Mesendoderm (in vitro differentiated cells): ENCODE results near the gene FRS2.

Experiments
- DNase-seq: peaks from one replicate; pipeline ENCODE4 v3.0.0; 2013
- H2AK5ac ChIP-seq: 2 replicates; pipeline ENCODE4 v1.6.1; 2013; ENCODE audit warnings: low read length, inconsistent platforms
- H2BK120ac ChIP-seq: 2 replicates; pipeline ENCODE4 v1.6.1; 2013; ENCODE audit warnings: low read depth, mild to moderate bottlenecking, low read length, moderate library complexity, mixed read lengths
- H2BK15ac ChIP-seq: replicated peaks from 2 replicates; pipeline ENCODE4 v1.6.1; 2013; ENCODE audit warnings: low read depth, mild to moderate bottlenecking, moderate library complexity
- H2BK5ac ChIP-seq: 2 replicates; pipeline ENCODE4 v1.6.1; 2013; ENCODE audit warnings: low read length, inconsistent platforms
- H3K18ac ChIP-seq: 2 replicates; pipeline ENCODE4 v1.6.1; 2013; ENCODE audit warnings: mild to moderate bottlenecking, low read length, mixed read lengths
- H3K23ac ChIP-seq: one replicate; pipeline ENCODE4 v1.6.1; 2013; ENCODE audit warnings: low read length
- H3K27ac ChIP-seq: 2 replicates; pipeline ENCODE4 v1.5.1; 2013; ENCODE audit warnings: low read depth, mild to moderate bottlenecking, inconsistent platforms, low read length, moderate library complexity
- H3K27me3 ChIP-seq: 2 replicates; pipeline ENCODE4 v1.6.1; 2013; ENCODE audit warnings: low read length, control low read depth, mild to moderate bottlenecking, inconsistent platforms; ENCODE audit not compliant: insufficient read depth, poor library complexity
- H3K36me3 ChIP-seq: 2 replicates; pipeline ENCODE4 v1.6.1; 2013; ENCODE audit warnings: low read length, inconsistent platforms; ENCODE audit not compliant: control insufficient read depth, insufficient read depth
- H3K4ac ChIP-seq: one replicate; pipeline ENCODE4 v1.6.1; 2013; ENCODE audit warnings: low read depth, mild to moderate bottlenecking, low read length, moderate library complexity
- H3K4me1 ChIP-seq: 2 replicates; pipeline ENCODE4 v1.6.1; 2013; ENCODE audit warnings: low read depth, low read length, inconsistent platforms; ENCODE audit not compliant: control insufficient read depth
- H3K4me2 ChIP-seq: 2 replicates; pipeline ENCODE4 v1.6.1; 2013; ENCODE audit warnings: low read length
- H3K4me3 ChIP-seq: 2 replicates; pipeline ENCODE4 v1.5.1; 2013; ENCODE audit warnings: mild to moderate bottlenecking, low read length
- H3K56ac ChIP-seq: one replicate; pipeline ENCODE4 v1.6.1; 2013; ENCODE audit warnings: low read length
- H3K79me1 ChIP-seq: 2 replicates; pipeline ENCODE4 v1.6.1; 2013; ENCODE audit warnings: low read length, inconsistent platforms
- H3K79me2 ChIP-seq: 2 replicates; pipeline ENCODE4 v1.6.1; 2013; ENCODE audit warnings: mild to moderate bottlenecking, low read length; ENCODE audit not compliant: control insufficient read depth, insufficient read depth
- H3K9ac ChIP-seq: 2 replicates; pipeline ENCODE4 v1.6.1; 2013; ENCODE audit warnings: low read length, inconsistent platforms
- H4K5ac ChIP-seq: one replicate; pipeline ENCODE4 v1.6.1; 2013; ENCODE audit warnings: low read length
- H4K8ac ChIP-seq: one replicate; pipeline ENCODE4 v1.6.1; 2013; ENCODE audit warnings: low read depth, mild to moderate bottlenecking, control low read depth, low read length, moderate library complexity
- WGBS: extraction: QIAGEN DNeasy Blood & Tissue Kit; methylation state at CpG from one replicate; pipeline ENCODE4 v1.1.7; 2013; ENCODE audit warnings: low lambda C conversion rate, missing lambda C conversion rate; ENCODE audit not compliant: insufficient coverage; ENCODE audit errors: extremely low coverage; 5-methylcytosine and 5-hydroxymethylcytosine counted together

Gene FRS2

DNA sequence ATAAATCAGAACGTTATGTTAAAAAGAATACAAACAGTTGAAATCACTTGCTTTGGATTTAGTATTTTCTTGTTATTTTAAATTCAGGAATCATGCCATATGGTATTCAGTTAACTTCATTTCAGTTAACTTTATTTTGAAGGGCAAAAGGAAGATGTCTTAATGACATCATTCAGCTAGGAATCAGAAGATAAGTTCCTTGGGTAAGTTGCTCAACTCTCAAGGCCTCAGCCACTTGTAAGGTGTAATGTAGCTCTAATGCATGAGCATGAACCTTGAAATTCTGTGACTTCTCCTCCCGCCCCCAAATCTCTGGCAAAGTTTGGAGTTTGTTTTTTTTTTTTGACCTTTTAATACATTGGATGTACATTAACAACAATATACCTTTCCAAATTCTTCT, 42.6 kb downstream of the FRS2 start:
- no peaks in the 10 kb centered on the region for H3K27me3 ChIP-seq
- H3K18ac ChIP-seq, result no peak overlapping the region
- DNase-seq, result no peak
- peaks cover 2% of the 10 kb centered on the region for H3K4me1 ChIP-seq
- H3K4ac ChIP-seq, result no peak overlapping the region
- H3K27ac ChIP-seq, result no peak overlapping the region
- no peak overlapping the region for H2BK15ac ChIP-seq
- no peak overlapping the region for H2AK5ac ChIP-seq
- H2BK120ac ChIP-seq, result no peak overlapping the region
- no peak overlapping the region for H3K4me3 ChIP-seq
- H3K79me1 ChIP-seq, result peaks cover 13% of the 10 kb centered on the region
- peaks cover 20% of the 10 kb centered on the region for H3K79me2 ChIP-seq
- WGBS, result no CpG with 5 or more reads among the region's 2 CpGs
- H3K36me3 ChIP-seq, result no peaks in the 10 kb centered on the region
- H3K9ac ChIP-seq, result no peak overlapping the region
- H4K8ac ChIP-seq, result no peak overlapping the region
- H4K5ac ChIP-seq, result no peak overlapping the region
- H3K23ac ChIP-seq, result no peak overlapping the region
- no peak overlapping the region for H2BK5ac ChIP-seq
- no peak overlapping the region for H3K56ac ChIP-seq
- H3K4me2 ChIP-seq, result no peak overlapping the region

DNA sequence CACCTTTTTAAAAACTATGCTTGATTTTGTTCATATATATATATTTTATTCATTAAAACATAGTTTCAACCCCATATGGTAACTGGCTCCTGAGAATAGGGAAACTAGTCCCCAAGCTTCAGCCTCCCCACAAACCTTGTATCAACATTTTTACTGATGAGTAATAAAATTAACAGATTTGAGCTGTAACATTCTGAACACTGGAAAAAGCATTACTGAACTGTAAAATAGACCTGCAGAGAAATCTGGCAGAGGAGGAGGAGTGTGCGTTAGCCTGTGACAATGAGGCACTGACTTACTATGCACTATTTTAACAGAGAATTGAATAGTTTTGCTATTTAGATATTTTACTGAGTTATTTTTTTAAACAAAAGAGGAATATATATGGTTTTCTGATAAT, 43.1 kb downstream of the FRS2 start:
- Histone ChIP-seq H4K8ac (no peak overlapping the region), H3K56ac (no peak overlapping the region), H2BK15ac (no peak overlapping the region), H2BK5ac (no peak overlapping the region), H3K27ac (no peak overlapping the region), H3K79me1 (peaks cover 13% of the 10 kb centered on the region), H3K27me3 (no peaks in the 10 kb centered on the region), H3K18ac (no peak overlapping the region), H3K4me1 (peaks cover 2% of the 10 kb centered on the region), H2BK120ac (no peak overlapping the region), H2AK5ac (no peak overlapping the region), H3K36me3 (no peaks in the 10 kb centered on the region), H3K9ac (no peak overlapping the region), H3K23ac (no peak overlapping the region), H4K5ac (no peak overlapping the region), H3K4me2 (no peak overlapping the region), H3K4me3 (no peak overlapping the region), H3K79me2 (peaks cover 22% of the 10 kb centered on the region), H3K4ac (no peak overlapping the region)
- WGBS, result no CpG with 5 or more reads among the region's 1 CpG
- no peak for DNase-seq

DNA sequence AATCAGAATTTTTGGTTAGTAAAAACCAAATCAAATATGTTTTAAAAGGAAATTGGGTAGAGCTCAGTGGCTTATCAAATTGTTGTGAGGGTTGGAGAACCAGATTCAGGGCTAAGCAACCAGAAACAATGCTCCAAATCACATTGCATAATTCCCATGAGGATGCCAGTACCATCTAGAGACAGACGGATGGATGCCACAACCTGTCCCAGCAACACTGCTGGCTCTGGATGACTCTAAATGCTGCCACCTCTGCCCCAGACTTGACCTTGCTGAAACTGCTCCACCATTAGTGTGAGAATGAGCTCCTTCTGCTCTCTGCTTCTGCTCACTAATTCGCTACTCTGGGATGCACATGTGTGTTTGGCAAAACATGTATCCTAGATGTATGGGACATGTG, 43.9 kb downstream of the FRS2 start:
- no CpG with 5 or more reads among the region's 2 CpGs for WGBS
- H3K4me1 ChIP-seq, result peaks cover under 1% of the 10 kb centered on the region

DNA sequence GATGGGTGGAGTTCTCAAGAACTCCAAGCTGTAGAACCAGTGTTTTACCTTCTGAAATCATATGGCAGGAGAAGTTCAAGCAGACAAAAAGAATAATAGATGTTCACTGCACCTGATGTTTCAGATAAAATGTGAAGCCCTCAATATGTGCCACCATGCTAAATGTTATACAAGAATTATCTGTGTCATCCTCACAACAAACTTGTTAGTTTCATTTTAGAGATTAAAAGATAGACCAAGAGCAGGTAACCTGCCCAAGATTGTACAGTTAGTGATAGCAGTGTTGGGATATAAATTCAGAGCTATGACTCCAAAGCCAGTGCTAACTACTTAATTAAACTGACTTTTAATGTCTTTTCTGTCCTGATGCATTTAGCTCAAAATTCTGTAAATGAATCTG, 44.7 kb downstream of the FRS2 start:
- Histone ChIP-seq H3K4me3 (no peak overlapping the region), H3K23ac (no peak overlapping the region), H3K56ac (no peak overlapping the region), H4K5ac (no peak overlapping the region), H3K4me2 (no peak overlapping the region), H2AK5ac (no peak overlapping the region), H2BK5ac (no peak overlapping the region), H3K4me1 (no peaks in the 10 kb centered on the region), H3K79me2 (peaks cover 32% of the 10 kb centered on the region), H3K4ac (no peak overlapping the region), H4K8ac (no peak overlapping the region), H3K27me3 (no peaks in the 10 kb centered on the region), H2BK120ac (no peak overlapping the region), H2BK15ac (no peak overlapping the region), H3K18ac (no peak overlapping the region), H3K79me1 (peaks cover 13% of the 10 kb centered on the region), H3K27ac (no peak overlapping the region), H3K9ac (no peak overlapping the region), H3K36me3 (no peaks in the 10 kb centered on the region)
- no peak for DNase-seq

More for the DNA sequence above, 43.9 kb downstream of the FRS2 start:
- no peak overlapping the region for H2BK15ac ChIP-seq
- no peaks in the 10 kb centered on the region for H3K36me3 ChIP-seq
- H2AK5ac ChIP-seq, result no peak overlapping the region
- no peak overlapping the region for H3K56ac ChIP-seq
- H2BK5ac ChIP-seq, result no peak overlapping the region
- H3K4me2 ChIP-seq, result no peak overlapping the region
- H3K18ac ChIP-seq, result no peak overlapping the region
- no peak overlapping the region for H4K8ac ChIP-seq
- H3K27ac ChIP-seq, result no peak overlapping the region
- H3K9ac ChIP-seq, result no peak overlapping the region
- H3K79me2 ChIP-seq, result peaks cover 25% of the 10 kb centered on the region
- H3K79me1 ChIP-seq, result peaks cover 13% of the 10 kb centered on the region
- no peak overlapping the region for H4K5ac ChIP-seq
- H2BK120ac ChIP-seq, result no peak overlapping the region
- no peak overlapping the region for H3K23ac ChIP-seq
- no peak overlapping the region for H3K4me3 ChIP-seq
- no peak overlapping the region for H3K4ac ChIP-seq
- DNase-seq, result no peak
- H3K27me3 ChIP-seq, result no peaks in the 10 kb centered on the region

DNA sequence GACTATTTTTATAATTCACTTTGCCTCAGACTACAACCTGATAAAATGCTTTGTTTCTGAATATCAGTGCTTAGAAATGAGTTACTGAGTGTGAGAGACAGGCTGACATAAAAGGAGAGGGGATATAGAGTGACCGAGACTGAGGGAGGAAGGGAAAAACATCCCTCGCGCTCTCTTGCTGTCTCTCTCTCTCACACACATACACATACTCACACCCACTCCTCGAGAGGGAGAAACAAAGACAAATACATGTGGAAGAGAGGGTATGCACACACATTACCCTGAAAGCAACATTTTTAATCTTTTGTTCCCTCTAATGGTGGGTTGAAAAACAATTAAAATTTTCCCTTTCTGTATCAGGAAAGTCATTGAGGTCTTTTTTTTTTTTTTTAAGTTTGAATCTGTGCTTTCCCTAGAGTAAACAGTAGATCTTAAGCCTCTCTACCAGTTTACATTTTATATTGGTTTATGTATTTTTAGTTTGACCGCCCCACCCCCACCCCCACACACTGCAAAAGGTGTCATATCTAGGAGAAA, 45.3 kb downstream of the FRS2 start:
- H2BK15ac ChIP-seq, result no peak overlapping the region
- no CpG with 5 or more reads among the region's 5 CpGs for WGBS
- no peak overlapping the region for H3K56ac ChIP-seq
- no peak overlapping the region for H2AK5ac ChIP-seq
- peaks cover 10% of the 10 kb centered on the region for H3K79me1 ChIP-seq
- DNase-seq, result no peak
- H2BK5ac ChIP-seq, result no peak overlapping the region
- no peaks in the 10 kb centered on the region for H3K4me1 ChIP-seq
- H4K5ac ChIP-seq, result no peak overlapping the region
- H4K8ac ChIP-seq, result no peak overlapping the region
- no peak overlapping the region for H3K27ac ChIP-seq
- no peaks in the 10 kb centered on the region for H3K27me3 ChIP-seq
- peaks cover 32% of the 10 kb centered on the region for H3K79me2 ChIP-seq
- no peak overlapping the region for H3K23ac ChIP-seq
- no peak overlapping the region for H3K4ac ChIP-seq
- no peak overlapping the region for H2BK120ac ChIP-seq
- H3K4me3 ChIP-seq, result no peak overlapping the region
- H3K18ac ChIP-seq, result no peak overlapping the region
- H3K9ac ChIP-seq, result no peak overlapping the region
- H3K4me2 ChIP-seq, result no peak overlapping the region
- H3K36me3 ChIP-seq, result no peaks in the 10 kb centered on the region

DNA sequence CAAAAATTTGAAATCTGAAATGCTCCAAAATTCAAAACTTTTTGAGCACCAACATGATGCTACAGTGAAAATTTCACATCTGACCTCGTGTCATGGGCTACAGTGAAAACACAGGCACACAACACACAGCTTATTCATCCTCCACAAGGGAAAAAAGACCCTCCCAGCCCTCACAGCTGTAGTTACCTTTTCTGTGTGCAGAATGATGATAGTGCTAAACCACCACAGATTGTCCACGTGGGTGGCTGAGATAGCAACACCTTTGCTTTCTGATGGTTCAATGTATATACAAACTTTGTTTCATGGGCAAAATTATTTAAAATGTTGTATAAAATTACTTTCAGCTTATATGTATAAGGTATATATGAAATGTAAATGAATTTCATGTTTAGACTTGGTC, 46.8 kb downstream of the FRS2 start:
- Histone ChIP-seq H4K8ac (no peak overlapping the region), H2BK120ac (no peak overlapping the region)

More for the DNA sequence above, 46.8 kb downstream of the FRS2 start:
- Histone ChIP-seq H3K23ac (no peak overlapping the region), H3K4me3 (no peak overlapping the region), H3K36me3 (no peaks in the 10 kb centered on the region), H4K5ac (no peak overlapping the region), H3K27me3 (no peaks in the 10 kb centered on the region), H3K4me1 (no peaks in the 10 kb centered on the region), H3K4me2 (no peak overlapping the region), H2AK5ac (no peak overlapping the region), H3K18ac (no peak overlapping the region), H2BK15ac (no peak overlapping the region), H3K27ac (no peak overlapping the region), H3K9ac (no peak overlapping the region), H2BK5ac (no peak overlapping the region), H3K4ac (no peak overlapping the region), H3K79me2 (peaks cover 39% of the 10 kb centered on the region), H3K79me1 (peaks cover 10% of the 10 kb centered on the region), H3K56ac (no peak overlapping the region)
- no peak for DNase-seq
- WGBS, result no CpG with 5 or more reads among the region's 2 CpGs
